Measurements from ENCODE around the gene CNTFR. TPM values are rescaled to one million over a fixed set of nuclear protein-coding genes. Genes with fewer than 3 reads are reported as not detected.
A peak's percentile ranks its signal among the peaks of the same experiment; 100 is the strongest.

Gene CNTFR
- total and polyA plus RNA-seq, 5 experiments from 2014 or later: not detected

GRCh38 chr9:34580358-34580757 is 9.2 kb downstream of the CNTFR start:
- peaks cover 35 to 97% (median 69%) of the 10 kb centered on the region in 5 donors for H3K27me3 Mint-ChIP-seq
- DNase-seq: no peak
- POLR2A ChIA-PET: no interaction called here
- peaks cover 0 to 2% (median 0%) of the 10 kb centered on the region in 3 donors for H3K36me3 Mint-ChIP-seq
- no peak for ATAC-seq
- peaks cover 13 to 21% (median 15%) of the 10 kb centered on the region in 4 donors for H3K4me1 Mint-ChIP-seq
- H3K4me3 Mint-ChIP-seq: peak overlapping the region in 2 of 10 donors; percentile 1 to 2
- H3K9me3 Mint-ChIP-seq: no peaks in the 10 kb centered on the region
- H3K27ac Mint-ChIP-seq: no peak overlapping the region

GRCh38 chr9:34579808-34580163 is 9.7 kb downstream of the CNTFR start:
- no peaks in the 10 kb centered on the region for H3K9me3 Mint-ChIP-seq
- peaks cover 0 to 2% (median 0%) of the 10 kb centered on the region in 3 donors for H3K36me3 Mint-ChIP-seq
- ATAC-seq (no peak), DNase-seq (no peak)
- H3K4me1 Mint-ChIP-seq: peaks cover 13 to 21% (median 15%) of the 10 kb centered on the region in 4 donors
- peak overlapping the region in 2 of 10 donors; percentile 1 to 11 for H3K4me3 Mint-ChIP-seq
- POLR2A ChIA-PET: interaction anchor here (1.4 kb wide), 1 partner anchor 12 kb away, joined by 3 read pairs; no protein-coding TSS in a partner anchor
- H3K27me3 Mint-ChIP-seq: peaks cover 32 to 97% (median 66%) of the 10 kb centered on the region in 5 donors
- peak overlapping the region in 1 of 10 donors; percentile 2 for H3K27ac Mint-ChIP-seq

DNA sequence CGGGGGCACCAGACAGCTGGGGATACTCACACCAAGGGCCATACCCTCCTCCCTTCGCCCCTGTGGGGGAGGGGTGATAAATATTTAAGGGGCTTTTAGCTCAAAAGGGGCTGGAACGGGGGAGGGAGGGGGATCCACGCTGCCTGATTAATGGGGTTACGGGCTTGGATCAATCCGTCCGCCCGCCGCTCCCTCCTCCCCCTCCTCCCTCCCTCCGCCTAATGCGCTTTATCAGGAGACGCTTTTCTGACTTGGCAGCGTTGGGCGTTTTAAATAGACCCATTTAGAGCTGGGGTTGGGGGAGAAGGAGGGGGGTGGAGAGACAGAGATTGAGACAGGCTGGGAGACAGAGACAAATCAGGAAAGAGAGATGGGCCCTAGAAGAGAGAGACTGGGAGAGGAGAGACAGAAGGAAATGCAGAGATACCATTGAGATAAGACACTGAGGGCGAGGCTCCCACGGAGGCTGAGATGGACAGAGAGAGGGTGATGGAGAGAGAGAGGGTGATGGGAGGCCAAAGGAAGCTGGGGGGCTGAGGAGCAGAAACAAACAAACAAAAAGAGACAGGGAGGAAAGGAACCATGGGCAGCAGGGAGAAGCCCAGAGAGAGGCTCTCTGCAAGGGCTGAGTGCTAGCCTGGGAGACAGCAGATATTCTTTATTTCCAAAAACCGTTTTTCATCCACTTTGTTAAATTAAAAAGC is 10.3 kb downstream of the CNTFR start:
- Mint-ChIP-seq H3K9me3 (no peaks in the 10 kb centered on the region), H3K4me3 (peak overlapping the region in 6 of 10 donors; percentile 7 to 77 (median 51))
- POLR2A ChIA-PET: interaction anchor here (1.4 kb wide), 1 partner anchor 12 kb away, joined by 3 read pairs; no protein-coding TSS in a partner anchor

DNA sequence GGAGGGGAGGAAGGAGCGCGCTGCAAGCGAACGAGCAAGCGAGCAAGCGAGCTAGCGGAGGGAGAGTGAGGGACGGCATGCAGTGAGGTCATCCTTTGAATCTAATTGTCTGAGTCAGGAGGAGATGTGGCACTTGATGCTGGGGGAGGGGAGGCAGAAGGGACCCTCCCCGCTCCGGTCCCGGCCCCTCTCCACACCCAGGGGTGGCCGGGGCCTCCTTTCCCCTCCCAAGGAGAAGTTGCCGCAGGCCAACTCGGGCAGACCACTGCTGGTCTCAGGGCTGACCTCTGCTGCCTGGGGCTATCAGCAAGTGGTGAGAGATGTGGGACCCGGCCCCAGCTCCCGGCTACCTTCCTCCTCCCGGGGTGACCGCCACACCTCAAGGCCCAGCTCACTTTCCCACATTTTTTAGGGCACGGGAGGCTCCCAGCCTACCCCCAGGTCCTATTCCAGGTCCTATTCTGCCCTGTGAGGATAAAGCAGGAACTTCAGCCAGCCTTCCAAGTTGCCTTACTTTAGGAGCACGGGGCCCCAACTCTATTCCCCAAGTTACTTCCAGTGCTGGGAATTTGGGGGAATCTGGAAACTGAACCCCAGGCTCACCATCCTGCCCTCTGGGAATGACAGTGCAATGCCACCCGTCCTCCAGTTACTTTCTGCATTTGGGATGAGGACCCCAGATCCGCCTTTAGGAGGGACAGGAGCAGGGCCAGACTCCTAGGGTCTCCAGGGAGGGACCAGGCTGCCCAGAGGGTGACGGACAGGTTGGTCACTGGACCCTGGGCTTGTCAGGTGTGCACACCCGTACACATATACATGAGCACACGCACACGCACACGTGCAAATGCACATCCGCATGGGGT is 11.1 kb downstream of the CNTFR start:
- peaks cover 0 to 2% (median 0%) of the 10 kb centered on the region in 3 donors for H3K36me3 Mint-ChIP-seq

More for the DNA sequence above, 10.3 kb downstream of the CNTFR start:
- peaks cover 13 to 21% (median 15%) of the 10 kb centered on the region in 4 donors for H3K4me1 Mint-ChIP-seq
- ATAC-seq (peak in 1 of 2 donors; percentile 16), DNase-seq (no peak)
- peak overlapping the region in 1 of 10 donors; percentile 2 for H3K27ac Mint-ChIP-seq
- peaks cover 0 to 2% (median 0%) of the 10 kb centered on the region in 3 donors for H3K36me3 Mint-ChIP-seq
- peaks cover 32 to 97% (median 65%) of the 10 kb centered on the region in 5 donors for H3K27me3 Mint-ChIP-seq

DNA sequence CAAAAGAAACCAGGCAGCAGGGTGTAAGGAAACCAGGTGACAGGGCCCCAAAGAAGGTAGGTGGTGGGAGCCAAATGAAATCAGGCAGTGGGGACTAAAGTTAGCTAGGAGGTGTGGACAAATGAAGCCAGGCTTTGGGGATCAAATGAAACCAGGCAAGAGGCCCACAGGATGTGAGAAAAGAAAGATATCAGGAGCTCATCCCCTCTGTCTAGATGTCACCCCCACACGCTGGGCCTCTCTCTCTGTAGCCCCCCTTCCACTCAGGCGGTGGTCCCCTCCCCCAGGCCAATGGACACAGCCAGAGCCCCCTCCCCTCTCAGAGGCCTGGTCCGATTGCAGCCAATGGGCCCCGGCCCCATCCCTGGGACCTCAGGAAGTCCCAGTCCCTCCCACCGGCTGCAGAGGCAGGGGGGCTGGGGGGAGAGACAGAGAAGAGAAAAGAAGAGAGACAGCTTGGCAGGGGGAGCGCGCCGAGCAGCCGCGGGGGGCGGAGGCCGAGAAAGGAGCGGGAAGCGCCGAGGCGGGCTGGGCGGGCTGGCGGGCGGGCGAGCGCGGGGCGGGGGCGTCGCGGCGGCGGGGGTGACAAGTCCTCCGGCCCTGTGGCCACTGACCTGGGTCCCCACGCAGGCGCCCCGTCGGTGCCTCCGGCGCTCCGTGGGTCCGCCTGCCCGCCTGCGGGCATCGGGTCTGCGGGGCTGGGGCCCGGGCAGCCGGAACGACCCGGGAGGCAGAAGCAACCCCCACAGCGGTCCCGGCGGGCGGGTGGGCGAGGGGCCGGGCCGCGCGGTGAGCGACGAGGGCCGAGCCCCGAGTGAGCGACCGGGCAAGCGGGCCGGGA is 11.9 kb downstream of the CNTFR start:
- H3K36me3 Mint-ChIP-seq: peaks cover 0 to 2% (median 0%) of the 10 kb centered on the region in 3 donors
- H3K27me3 Mint-ChIP-seq: peaks cover 34 to 91% (median 59%) of the 10 kb centered on the region in 5 donors
- no peak for DNase-seq
- H3K27ac Mint-ChIP-seq: peak overlapping the region in 1 of 10 donors; percentile 53
- H3K9me3 Mint-ChIP-seq: no peaks in the 10 kb centered on the region
- POLR2A ChIA-PET: no interaction called here
- H3K4me3 Mint-ChIP-seq: peak overlapping the region; percentile 30 to 89 (median 54)
- peaks cover 13 to 21% (median 15%) of the 10 kb centered on the region in 4 donors for H3K4me1 Mint-ChIP-seq
- peak in 1 of 2 donors; percentile 33 for ATAC-seq

More for the DNA sequence above, 11.1 kb downstream of the CNTFR start:
- POLR2A ChIA-PET: interaction anchor here (1.4 kb wide), 1 partner anchor 13 kb away, joined by 3 read pairs; no protein-coding TSS in a partner anchor
- Mint-ChIP-seq H3K27ac (no peak overlapping the region), H3K27me3 (peaks cover 35 to 97% (median 66%) of the 10 kb centered on the region in 5 donors), H3K4me3 (peak overlapping the region in 9 of 10 donors; percentile 15 to 77 (median 52)), H3K4me1 (peaks cover 13 to 21% (median 15%) of the 10 kb centered on the region in 4 donors), H3K9me3 (no peaks in the 10 kb centered on the region)
- ATAC-seq (peak; percentile 25 to 52), DNase-seq (no peak)

- H3K36me3 Mint-ChIP-seq: peaks cover 0 to 2% (median 0%) of the 10 kb centered on the region in 3 donors
- peak overlapping the region; percentile 30 to 89 (median 54) for H3K4me3 Mint-ChIP-seq
- H3K4me1 Mint-ChIP-seq: peaks cover 13 to 21% (median 15%) of the 10 kb centered on the region in 4 donors
- no peak for DNase-seq
- POLR2A ChIA-PET: no interaction called here
- no peaks in the 10 kb centered on the region for H3K9me3 Mint-ChIP-seq
- no peak for ATAC-seq
- no peak overlapping the region for H3K27ac Mint-ChIP-seq
- H3K27me3 Mint-ChIP-seq: peaks cover 30 to 88% (median 56%) of the 10 kb centered on the region in 5 donors
Observed at GRCh38 chr9:34576597-34577399, 12.7 kb downstream of the CNTFR start.

DNA sequence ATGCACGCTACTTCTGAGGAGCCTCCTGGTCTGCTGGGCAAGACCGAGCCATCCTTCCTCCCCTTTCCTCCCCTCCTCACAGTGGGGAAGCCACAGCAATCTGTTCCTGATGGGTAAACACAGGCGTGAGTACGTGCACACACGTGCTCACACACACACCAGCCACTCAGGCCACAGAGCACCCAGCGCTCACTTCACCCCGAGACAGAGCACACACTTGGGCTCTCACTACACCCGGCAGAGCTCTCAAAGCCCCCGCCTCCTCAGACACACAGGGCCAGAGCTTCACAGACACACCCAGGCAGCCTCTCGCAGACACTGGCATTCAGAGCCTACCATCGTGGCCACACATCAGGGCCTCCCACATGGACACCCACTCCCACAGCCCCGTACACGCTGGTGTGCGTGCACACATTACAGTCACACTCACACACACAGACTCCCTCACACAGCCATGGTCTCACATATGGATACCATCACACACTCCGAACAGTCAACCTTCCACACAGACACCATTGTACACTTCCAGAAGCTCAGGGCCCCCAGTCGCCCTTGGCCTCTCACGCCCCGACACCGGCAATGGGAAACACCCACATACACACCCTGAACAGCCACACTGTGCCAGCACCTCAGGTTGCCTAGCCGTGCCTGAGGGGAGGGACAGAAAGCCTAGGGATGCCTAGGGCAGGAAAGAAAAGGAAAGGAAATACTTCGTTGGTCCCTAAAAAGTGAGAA is 13.5 kb downstream of the CNTFR start:
- Mint-ChIP-seq H3K9me3 (no peaks in the 10 kb centered on the region), H3K4me1 (peaks cover 13 to 21% (median 15%) of the 10 kb centered on the region in 4 donors), H3K27me3 (peaks cover 24 to 88% (median 57%) of the 10 kb centered on the region in 5 donors), H3K4me3 (peak overlapping the region in 2 of 10 donors; percentile 37 to 44), H3K36me3 (peaks cover 0 to 2% (median 0%) of the 10 kb centered on the region in 3 donors), H3K27ac (no peak overlapping the region)
- ATAC-seq: no peak
- DNase-seq: no peak
- POLR2A ChIA-PET: no interaction called here

DNA sequence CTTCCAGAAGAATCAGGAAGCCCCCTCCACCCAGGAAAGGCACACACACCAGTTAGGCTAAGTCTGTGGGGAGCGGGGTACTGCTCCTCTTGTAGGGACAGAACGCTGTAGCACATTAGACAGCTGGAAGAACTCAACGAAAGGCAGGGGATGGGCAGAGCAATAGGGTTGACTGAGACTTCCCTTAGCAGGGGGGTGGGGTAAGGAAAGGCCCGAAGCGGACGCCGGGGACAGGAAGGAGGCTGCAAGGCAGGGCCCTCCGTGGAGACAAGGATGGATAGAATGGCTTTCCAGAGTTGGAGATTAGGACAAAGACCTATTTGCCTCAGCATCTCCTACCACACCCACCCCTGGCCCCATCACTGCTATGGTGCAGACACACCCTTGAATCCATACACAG is 14.3 kb downstream of the CNTFR start:
- Mint-ChIP-seq H3K9me3 (no peaks in the 10 kb centered on the region), H3K4me1 (peaks cover 11 to 21% (median 15%) of the 10 kb centered on the region in 4 donors), H3K4me3 (no peak overlapping the region), H3K27ac (no peak overlapping the region), H3K27me3 (peaks cover 19 to 88% (median 49%) of the 10 kb centered on the region in 5 donors), H3K36me3 (no peaks in the 10 kb centered on the region)
- no peak for ATAC-seq
- POLR2A ChIA-PET: no interaction called here
- DNase-seq: no peak

- POLR2A ChIA-PET: no interaction called here
- Mint-ChIP-seq H3K4me3 (no peak overlapping the region), H3K27me3 (peaks cover 16 to 88% (median 43%) of the 10 kb centered on the region in 5 donors), H3K27ac (no peak overlapping the region), H3K4me1 (peaks cover 11 to 21% (median 15%) of the 10 kb centered on the region in 4 donors), H3K36me3 (no peaks in the 10 kb centered on the region), H3K9me3 (no peaks in the 10 kb centered on the region)
- ATAC-seq: no peak
- DNase-seq: no peak
Observed at GRCh38 chr9:34574571-34574970, 15.0 kb downstream of the CNTFR start.

DNA sequence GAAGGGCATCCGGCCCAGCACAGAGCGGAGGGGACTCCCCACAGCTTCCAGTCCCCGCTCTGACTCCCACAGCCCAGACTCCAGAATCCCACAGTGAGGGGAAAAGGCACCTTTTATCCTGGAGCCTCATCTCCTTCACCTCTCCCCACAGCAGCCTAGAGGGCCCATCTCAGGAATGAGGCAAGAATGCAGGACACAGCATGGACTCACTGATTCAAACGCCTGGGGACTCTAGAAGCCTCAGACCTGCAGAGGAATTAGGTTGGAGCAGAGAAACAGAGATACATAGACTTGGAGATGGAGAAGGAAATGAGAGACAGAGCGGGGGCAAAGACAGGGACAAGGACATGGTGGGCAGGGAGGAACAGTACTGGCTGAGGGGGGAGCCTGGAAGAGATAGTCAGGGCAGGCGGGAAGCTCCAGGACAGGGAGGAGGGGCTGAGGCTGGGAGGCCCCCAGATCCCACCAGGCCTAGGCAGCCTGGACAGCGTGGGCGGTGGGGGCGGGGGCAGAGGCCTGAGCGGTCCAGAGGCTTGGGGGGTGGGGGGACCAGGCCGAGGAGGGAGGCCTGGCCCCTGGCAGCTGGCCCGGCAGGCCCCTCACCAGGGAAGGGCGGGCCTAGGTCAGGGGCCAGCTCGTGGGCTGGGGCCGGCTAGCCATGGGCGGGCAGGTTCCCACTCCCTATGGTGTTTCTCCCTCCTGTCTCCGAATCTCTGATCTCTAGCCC is 15.8 kb downstream of the CNTFR start:
- POLR2A ChIA-PET: no interaction called here
- ATAC-seq (no peak), DNase-seq (no peak)
- no peak overlapping the region for H3K4me3 Mint-ChIP-seq
- no peak overlapping the region for H3K27ac Mint-ChIP-seq
- H3K36me3 Mint-ChIP-seq: no peaks in the 10 kb centered on the region
- H3K4me1 Mint-ChIP-seq: peaks cover 6 to 13% (median 9%) of the 10 kb centered on the region in 4 donors
- no peaks in the 10 kb centered on the region for H3K9me3 Mint-ChIP-seq
- H3K27me3 Mint-ChIP-seq: peaks cover 12 to 81% (median 35%) of the 10 kb centered on the region in 5 donors

Data from naive thymus-derived CD8-positive, alpha-beta T cell (primary cell).